Measurements from ENCODE around the gene FUNDC2. TPM values are rescaled to one million over a fixed set of nuclear protein-coding genes. Genes with fewer than 3 reads are reported as not detected.
A peak's percentile ranks its signal among the peaks of the same experiment; 100 is the strongest.

FUNDC2 gene
- total RNA-seq, 2 donors from 2014 or later: 146 to 178 TPM

GRCh38 chrX:155046811-155047528 is 20.3 kb downstream of the FUNDC2 start:
- Histone ChIP-seq H3K27ac (peak overlapping the region in 1 of 2 donors; percentile 5), H3K4me3 (no peak overlapping the region), H3K9me3 (no peaks in the 10 kb centered on the region), H3K36me3 (no peaks in the 10 kb centered on the region), H3K4me1 (peaks cover 0 to 8% of the 10 kb centered on the region in 2 donors), H3K27me3 (no peaks in the 10 kb centered on the region)
- TF ChIP-seq, protein P1, sequence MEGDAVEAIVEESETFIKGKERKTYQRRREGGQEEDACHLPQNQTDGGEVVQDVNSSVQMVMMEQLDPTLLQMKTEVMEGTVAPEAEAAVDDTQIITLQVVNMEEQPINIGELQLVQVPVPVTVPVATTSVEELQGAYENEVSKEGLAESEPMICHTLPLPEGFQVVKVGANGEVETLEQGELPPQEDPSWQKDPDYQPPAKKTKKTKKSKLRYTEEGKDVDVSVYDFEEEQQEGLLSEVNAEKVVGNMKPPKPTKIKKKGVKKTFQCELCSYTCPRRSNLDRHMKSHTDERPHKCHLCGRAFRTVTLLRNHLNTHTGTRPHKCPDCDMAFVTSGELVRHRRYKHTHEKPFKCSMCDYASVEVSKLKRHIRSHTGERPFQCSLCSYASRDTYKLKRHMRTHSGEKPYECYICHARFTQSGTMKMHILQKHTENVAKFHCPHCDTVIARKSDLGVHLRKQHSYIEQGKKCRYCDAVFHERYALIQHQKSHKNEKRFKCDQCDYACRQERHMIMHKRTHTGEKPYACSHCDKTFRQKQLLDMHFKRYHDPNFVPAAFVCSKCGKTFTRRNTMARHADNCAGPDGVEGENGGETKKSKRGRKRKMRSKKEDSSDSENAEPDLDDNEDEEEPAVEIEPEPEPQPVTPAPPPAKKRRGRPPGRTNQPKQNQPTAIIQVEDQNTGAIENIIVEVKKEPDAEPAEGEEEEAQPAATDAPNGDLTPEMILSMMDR (IDR thresholded peaks at IDR 0.05): no peak
- no peak for DNase-seq (ENCODE audit: low spot score)

GRCh38 chrX:155048977-155049619 is 22.5 kb downstream of the FUNDC2 start:
- H3K9me3 ChIP-seq: no peaks in the 10 kb centered on the region
- H3K27me3 ChIP-seq: no peaks in the 10 kb centered on the region
- H3K27ac ChIP-seq: no peak overlapping the region
- H3K4me1 ChIP-seq: peaks cover 0 to 8% of the 10 kb centered on the region in 2 donors
- DNase-seq (ENCODE audit: low spot score): no peak
- TF ChIP-seq, protein P1 (IDR thresholded peaks at IDR 0.05): peak; percentile 47 to 66
- no peaks in the 10 kb centered on the region for H3K36me3 ChIP-seq
- H3K4me3 ChIP-seq: no peak overlapping the region

DNA sequence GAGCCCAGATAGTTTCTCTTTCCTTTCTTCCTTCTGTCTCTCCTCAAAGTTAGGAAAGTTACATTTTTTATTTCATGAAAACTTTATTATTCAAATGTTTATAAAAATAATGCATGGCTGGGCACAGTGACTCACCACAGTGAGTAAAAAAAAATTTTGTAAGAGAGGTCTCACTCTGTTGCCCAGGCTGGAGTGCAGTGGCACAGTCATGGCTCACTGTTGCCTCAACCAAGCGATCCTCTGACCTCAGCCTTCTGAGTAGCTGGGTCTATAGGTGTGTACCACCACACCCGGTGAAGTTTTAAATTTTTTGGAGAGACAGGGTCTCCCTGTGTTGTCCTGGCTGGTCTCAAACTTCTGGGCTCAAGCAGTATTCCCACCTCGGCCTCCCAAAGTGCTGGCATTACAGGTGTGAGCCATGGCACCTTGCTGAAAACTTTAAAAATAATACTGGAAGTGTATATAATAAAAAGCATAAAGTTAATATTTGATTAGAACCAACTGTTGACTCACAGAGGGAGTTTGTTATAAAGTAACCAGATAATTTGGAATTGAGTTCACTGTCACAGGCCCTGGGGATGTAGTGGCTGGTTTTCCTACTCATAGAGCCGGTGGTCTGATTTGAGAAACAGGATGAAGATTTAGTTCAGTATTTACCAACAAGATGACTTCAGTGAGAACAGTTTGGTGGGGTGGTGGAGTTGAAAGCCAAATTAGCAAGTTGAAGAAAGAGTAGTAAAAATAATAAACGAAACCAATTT is 26.3 kb downstream of the FUNDC2 start:
- TF ChIP-seq, protein P1 (IDR thresholded peaks at IDR 0.05): no peak
- no peaks in the 10 kb centered on the region for H3K27me3 ChIP-seq
- H3K36me3 ChIP-seq: no peaks in the 10 kb centered on the region
- H3K4me1 ChIP-seq: peaks cover 0 to 8% of the 10 kb centered on the region in 2 donors
- no peak for DNase-seq (ENCODE audit: low spot score)
- H3K9me3 ChIP-seq: no peaks in the 10 kb centered on the region
- H3K27ac ChIP-seq: no peak overlapping the region
- no peak overlapping the region for H3K4me3 ChIP-seq

GRCh38 chrX:155053656-155054055 is 27.0 kb downstream of the FUNDC2 start:
- Histone ChIP-seq H3K36me3 (no peaks in the 10 kb centered on the region), H3K4me1 (peaks cover 0 to 5% of the 10 kb centered on the region in 2 donors), H3K4me3 (no peak overlapping the region), H3K9me3 (no peaks in the 10 kb centered on the region), H3K27ac (no peak overlapping the region), H3K27me3 (no peaks in the 10 kb centered on the region)
- no peak for DNase-seq (ENCODE audit: low spot score)
- TF ChIP-seq, protein P1 (IDR thresholded peaks at IDR 0.05): no peak

- Histone ChIP-seq H3K9me3 (no peaks in the 10 kb centered on the region), H3K36me3 (no peaks in the 10 kb centered on the region), H3K27me3 (no peaks in the 10 kb centered on the region), H3K4me1 (no peaks in the 10 kb centered on the region), H3K4me3 (no peak overlapping the region), H3K27ac (no peak overlapping the region)
- DNase-seq (ENCODE audit: low spot score): no peak
- TF ChIP-seq, protein P1 (IDR thresholded peaks at IDR 0.05): no peak
Measured at GRCh38 chrX:155054255-155054654, 27.6 kb downstream of the FUNDC2 start.

Data from right atrium auricular region (tissue), 2 donors.